ENCODE data around the gene PRRT1B.

DNA sequence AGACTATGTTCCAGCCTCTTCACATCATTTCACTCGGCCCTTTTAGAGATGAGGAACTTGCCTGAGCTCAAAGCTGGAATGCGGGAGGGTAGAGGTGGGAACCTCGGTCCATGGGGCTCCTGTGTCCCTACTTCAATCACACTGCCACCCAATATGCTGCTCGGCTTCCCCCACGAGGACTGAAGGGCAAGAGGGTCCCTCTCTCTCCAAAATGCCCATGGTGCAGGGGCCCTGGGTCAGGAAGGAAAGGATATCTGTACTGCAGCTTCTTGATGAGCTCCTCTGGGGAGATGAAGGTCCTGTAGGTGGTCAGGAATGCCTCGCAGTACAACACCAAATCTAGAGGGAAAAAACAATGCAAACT is 46.5 kb downstream of the PRRT1B start:
- no peak for TF ChIP-seq PHF8 (IDR thresholded peaks at IDR 0.05; ENCODE audit: borderline replicate concordance, low read depth)
- TF ChIP-seq, protein P1, sequence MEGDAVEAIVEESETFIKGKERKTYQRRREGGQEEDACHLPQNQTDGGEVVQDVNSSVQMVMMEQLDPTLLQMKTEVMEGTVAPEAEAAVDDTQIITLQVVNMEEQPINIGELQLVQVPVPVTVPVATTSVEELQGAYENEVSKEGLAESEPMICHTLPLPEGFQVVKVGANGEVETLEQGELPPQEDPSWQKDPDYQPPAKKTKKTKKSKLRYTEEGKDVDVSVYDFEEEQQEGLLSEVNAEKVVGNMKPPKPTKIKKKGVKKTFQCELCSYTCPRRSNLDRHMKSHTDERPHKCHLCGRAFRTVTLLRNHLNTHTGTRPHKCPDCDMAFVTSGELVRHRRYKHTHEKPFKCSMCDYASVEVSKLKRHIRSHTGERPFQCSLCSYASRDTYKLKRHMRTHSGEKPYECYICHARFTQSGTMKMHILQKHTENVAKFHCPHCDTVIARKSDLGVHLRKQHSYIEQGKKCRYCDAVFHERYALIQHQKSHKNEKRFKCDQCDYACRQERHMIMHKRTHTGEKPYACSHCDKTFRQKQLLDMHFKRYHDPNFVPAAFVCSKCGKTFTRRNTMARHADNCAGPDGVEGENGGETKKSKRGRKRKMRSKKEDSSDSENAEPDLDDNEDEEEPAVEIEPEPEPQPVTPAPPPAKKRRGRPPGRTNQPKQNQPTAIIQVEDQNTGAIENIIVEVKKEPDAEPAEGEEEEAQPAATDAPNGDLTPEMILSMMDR (IDR thresholded peaks at IDR 0.05): no peak
- TF ChIP-seq KDM1A (IDR thresholded peaks at IDR 0.05; ENCODE audit: low read depth): no peak
- no peak for TF ChIP-seq JUN (IDR thresholded peaks at IDR 0.05)
- TF ChIP-seq, protein P2, sequence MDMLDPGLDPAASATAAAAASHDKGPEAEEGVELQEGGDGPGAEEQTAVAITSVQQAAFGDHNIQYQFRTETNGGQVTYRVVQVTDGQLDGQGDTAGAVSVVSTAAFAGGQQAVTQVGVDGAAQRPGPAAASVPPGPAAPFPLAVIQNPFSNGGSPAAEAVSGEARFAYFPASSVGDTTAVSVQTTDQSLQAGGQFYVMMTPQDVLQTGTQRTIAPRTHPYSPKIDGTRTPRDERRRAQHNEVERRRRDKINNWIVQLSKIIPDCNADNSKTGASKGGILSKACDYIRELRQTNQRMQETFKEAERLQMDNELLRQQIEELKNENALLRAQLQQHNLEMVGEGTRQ (IDR thresholded peaks at IDR 0.05): no peak
- no peak for TF ChIP-seq GATA3 (IDR thresholded peaks at IDR 0.05; ENCODE audit: borderline replicate concordance)
- no peak for TF ChIP-seq FOSB (CRISPR knock-in tag; IDR thresholded peaks at IDR 0.05)
- TF ChIP-seq, protein P3, sequence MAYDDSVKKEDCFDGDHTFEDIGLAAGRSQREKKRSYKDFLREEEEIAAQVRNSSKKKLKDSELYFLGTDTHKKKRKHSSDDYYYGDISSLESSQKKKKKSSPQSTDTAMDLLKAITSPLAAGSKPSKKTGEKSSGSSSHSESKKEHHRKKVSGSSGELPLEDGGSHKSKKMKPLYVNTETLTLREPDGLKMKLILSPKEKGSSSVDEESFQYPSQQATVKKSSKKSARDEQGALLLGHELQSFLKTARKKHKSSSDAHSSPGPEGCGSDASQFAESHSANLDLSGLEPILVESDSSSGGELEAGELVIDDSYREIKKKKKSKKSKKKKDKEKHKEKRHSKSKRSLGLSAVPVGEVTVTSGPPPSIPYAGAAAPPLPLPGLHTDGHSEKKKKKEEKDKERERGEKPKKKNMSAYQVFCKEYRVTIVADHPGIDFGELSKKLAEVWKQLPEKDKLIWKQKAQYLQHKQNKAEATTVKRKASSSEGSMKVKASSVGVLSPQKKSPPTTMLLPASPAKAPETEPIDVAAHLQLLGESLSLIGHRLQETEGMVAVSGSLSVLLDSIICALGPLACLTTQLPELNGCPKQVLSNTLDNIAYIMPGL (CRISPR knock-in tag; IDR thresholded peaks at IDR 0.05; ENCODE audit: borderline replicate concordance): no peak
- no peak for TF ChIP-seq CEBPB (IDR thresholded peaks at IDR 0.05)
- no peak for TF ChIP-seq TP53 (CRISPR knock-in tag; IDR thresholded peaks at IDR 0.05)
- TF ChIP-seq NPAS2 (CRISPR knock-in tag; IDR thresholded peaks at IDR 0.05; ENCODE audit: borderline replicate concordance): no peak
- no peak for TF ChIP-seq SREBF2 (IDR thresholded peaks at IDR 0.05)
